CD14-positive monocyte (primary cell): ENCODE data around the gene KRTAP3-1. TPM values are rescaled to one million over a fixed set of nuclear protein-coding genes. Genes with fewer than 3 reads are reported as not detected.

Experiments
- DNase-seq, 3 donors: peaks; one replicate each; pipeline ENCODE4 v3.0.0-alpha.2; 2011 to 2022
- H2AFZ ChIP-seq: 2 replicates; pipeline ENCODE4 v1.6.0; 2012; ENCODE audit warnings: mild to moderate bottlenecking, low read depth, low read length, inconsistent platforms; ENCODE audit not compliant: insufficient read depth, poor library complexity, severe bottlenecking
- H3K27ac ChIP-seq, 2 donors: 1 replicate in 1 of 2; 2 replicates in 1 of 2; pipeline ENCODE4 v1.5.1; 2012 to 2013; ENCODE audit warnings: low read length in 2 of 2, control low read depth in 1 of 2, inconsistent platforms in 1 of 2, low read depth in 1 of 2, mild to moderate bottlenecking in 1 of 2
- H3K27me3 ChIP-seq, 2 donors: one replicate each; pipeline versions ENCODE4 v1.6.0 to v1.6.1; 2011 to 2013; ENCODE audit warnings: low read length in 2 of 2; ENCODE audit not compliant: control insufficient read depth in 2 of 2, insufficient read depth in 2 of 2
- H3K36me3 ChIP-seq, 2 donors: replicated peaks in 1 of 2; 1 replicate in 1 of 2; 2 replicates in 1 of 2; pipeline versions ENCODE4 v1.5.1 to v1.6.1; 2012 to 2013; ENCODE audit warnings: low read length in 2 of 2, control low read depth in 1 of 2, inconsistent platforms in 1 of 2, mild to moderate bottlenecking in 1 of 2; ENCODE audit not compliant: insufficient read depth in 2 of 2, control insufficient read depth in 1 of 2
- H3K4me1 ChIP-seq, 2 donors: 1 replicate in 1 of 2; 2 replicates in 1 of 2; pipeline versions ENCODE4 v1.5.1 to v1.6.1; 2012 to 2013; ENCODE audit warnings: low read length in 2 of 2, control low read depth in 1 of 2, inconsistent platforms in 1 of 2, mild to moderate bottlenecking in 1 of 2, moderate library complexity in 1 of 2; ENCODE audit not compliant: insufficient read depth in 2 of 2, control insufficient read depth in 1 of 2
- H3K4me2 ChIP-seq: replicated peaks from 2 replicates; pipeline ENCODE3; 2012; ENCODE audit warnings: low read length, moderate library complexity, mild to moderate bottlenecking; ENCODE audit not compliant: poor library complexity, severe bottlenecking; ENCODE audit errors: extremely low read depth
- H3K4me3 ChIP-seq, 3 experiments: fragments of 200-600 bp in 1 of 3; sonication (generic) in 1 of 3; replicated peaks in 1 of 3; 1 replicate in 2 of 3; 2 replicates in 1 of 3; pipeline ENCODE4 v1.5.1; 2011 to 2013; ENCODE audit warnings: low read length in 3 of 3, mild to moderate bottlenecking in 3 of 3, control low read depth in 2 of 3, low read depth in 2 of 3, inconsistent platforms in 1 of 3, moderate library complexity in 1 of 3
- H3K79me2 ChIP-seq: 2 replicates; pipeline ENCODE4 v1.6.0; 2012; ENCODE audit warnings: mild to moderate bottlenecking, control low read depth, inconsistent platforms, low read length, moderate library complexity; ENCODE audit not compliant: insufficient read depth
- H3K9ac ChIP-seq: 2 replicates; pipeline ENCODE4 v1.6.0; 2017; ENCODE audit warnings: low read length, mild to moderate bottlenecking; ENCODE audit not compliant: insufficient read depth, poor library complexity, severe bottlenecking
- H3K9me3 ChIP-seq, 2 donors: replicated peaks in 1 of 2; 1 replicate in 1 of 2; 2 replicates in 1 of 2; pipeline versions ENCODE4 v1.5.1 to v1.6.1; 2012 to 2013; ENCODE audit warnings: low read length in 2 of 2, control low read depth in 1 of 2; ENCODE audit not compliant: control insufficient read depth in 1 of 2, insufficient read depth in 1 of 2
- H4K20me1 ChIP-seq: 2 replicates; pipeline ENCODE4 v1.6.0; 2012; ENCODE audit warnings: mild to moderate bottlenecking, low read length, control low read depth, moderate library complexity; ENCODE audit not compliant: insufficient read depth
- H3K27ac Mint-ChIP-seq, 7 donors: one replicate each; pipeline ENCODE4 v1.8.0; 2020; ENCODE audit warnings: mild to moderate bottlenecking in 7 of 7, mixed read lengths in 7 of 7, moderate library complexity in 6 of 7, inconsistent platforms in 2 of 7
- H3K27me3 Mint-ChIP-seq, 3 donors: one replicate each; pipeline ENCODE4 v1.8.0; 2021 to 2022; ENCODE audit warnings: low read depth in 3 of 3, mild to moderate bottlenecking in 3 of 3, mixed read lengths in 3 of 3, moderate library complexity in 3 of 3, inconsistent platforms in 1 of 3
- H3K36me3 Mint-ChIP-seq, 2 donors: one replicate each; pipeline ENCODE4 v1.8.0; 2020; ENCODE audit warnings: mixed read lengths in 2 of 2, inconsistent platforms in 1 of 2, mild to moderate bottlenecking in 1 of 2
- H3K4me1 Mint-ChIP-seq: one replicate; pipeline ENCODE4 v1.8.0; 2020; ENCODE audit warnings: mild to moderate bottlenecking, mixed read lengths
- H3K4me3 Mint-ChIP-seq, 2 donors: one replicate each; pipeline ENCODE4 v1.8.0; 2020; ENCODE audit warnings: mild to moderate bottlenecking in 2 of 2, mixed read lengths in 2 of 2, moderate library complexity in 1 of 2
- H3K9me3 Mint-ChIP-seq, 7 donors: one replicate each; pipeline ENCODE4 v1.8.0; 2020 to 2022; ENCODE audit warnings: mixed read lengths in 7 of 7, mild to moderate bottlenecking in 6 of 7, moderate library complexity in 6 of 7, inconsistent platforms in 2 of 7
- WGBS: methylation state at CpG from one replicate; pipeline ENCODE4 v1.1.5; 2013; ENCODE audit warnings: missing lambda C conversion rate; ENCODE audit not compliant: insufficient coverage; 5-methylcytosine and 5-hydroxymethylcytosine counted together
- intact Hi-C, 2 donors: fragments of 100-400 bp; cut with micrococcal nuclease; formaldehyde crosslinking; loops; one replicate each; pipeline versions ENCODE4 v1.15.0 to v1.15.1; 2023
- polyA plus RNA-seq, 3 donors: library from polyadenylated mRNA; depleted of rRNA in 1 of 3; unstranded in 2 of 3; stranded (reverse) in 1 of 3; fragments of 300-500 nt in 2 of 3; fragments of >200 nt in 1 of 3; fragmentation: Illumina TruSeq in 2 of 3; gene quantifications; 1 replicate in 2 of 3; 2 replicates in 1 of 3; pipeline ENCODE4 v1.2.3, GENCODE V29; 2012 to 2021
- TF ChIP-seq, protein P1 (sequence below): fragments of 200-600 bp; IDR thresholded peaks from one replicate; pipeline ENCODE4 v1.8.0; 2022; ENCODE audit warnings: antibody characterized with exemption, mild to moderate bottlenecking

The KRTAP3-1 gene
- polyA plus RNA-seq, 3 donors: not detected

DNA sequence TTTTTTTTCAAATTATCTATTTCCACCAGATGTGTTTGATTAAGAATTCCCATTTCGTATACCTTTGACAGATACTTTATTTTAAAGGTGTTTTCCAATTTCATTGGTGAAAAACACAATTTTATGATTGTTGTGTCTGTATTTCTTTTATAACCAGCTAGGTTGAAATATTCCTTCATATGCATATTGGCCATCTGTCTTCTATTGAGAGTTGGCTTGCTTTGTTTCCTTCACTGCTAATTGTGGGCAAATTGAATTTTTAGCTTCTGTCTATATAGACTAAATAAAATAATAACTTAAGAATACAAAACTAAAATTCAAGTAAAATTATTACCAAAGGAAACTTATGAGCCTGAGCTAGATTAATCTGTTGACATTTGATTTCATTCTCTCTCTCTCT is 13.8 kb downstream of the KRTAP3-1 start:
- no peak overlapping the region for H3K27ac ChIP-seq
- H3K9me3 ChIP-seq: no peaks in the 10 kb centered on the region
- Mint-ChIP-seq H3K4me1 (no peaks in the 10 kb centered on the region), H3K4me3 (no peak overlapping the region), H3K36me3 (no peaks in the 10 kb centered on the region), H3K27me3 (peaks cover 13 to 18% (median 15%) of the 10 kb centered on the region in 3 donors), H3K27ac (no peak overlapping the region), H3K9me3 (peaks cover 0 to 2% (median 0%) of the 10 kb centered on the region in 7 donors)
- H3K36me3 ChIP-seq: no peaks in the 10 kb centered on the region
- H3K27me3 ChIP-seq: peaks cover 3% of the 10 kb centered on the region in 2 donors
- TF ChIP-seq, protein P1, sequence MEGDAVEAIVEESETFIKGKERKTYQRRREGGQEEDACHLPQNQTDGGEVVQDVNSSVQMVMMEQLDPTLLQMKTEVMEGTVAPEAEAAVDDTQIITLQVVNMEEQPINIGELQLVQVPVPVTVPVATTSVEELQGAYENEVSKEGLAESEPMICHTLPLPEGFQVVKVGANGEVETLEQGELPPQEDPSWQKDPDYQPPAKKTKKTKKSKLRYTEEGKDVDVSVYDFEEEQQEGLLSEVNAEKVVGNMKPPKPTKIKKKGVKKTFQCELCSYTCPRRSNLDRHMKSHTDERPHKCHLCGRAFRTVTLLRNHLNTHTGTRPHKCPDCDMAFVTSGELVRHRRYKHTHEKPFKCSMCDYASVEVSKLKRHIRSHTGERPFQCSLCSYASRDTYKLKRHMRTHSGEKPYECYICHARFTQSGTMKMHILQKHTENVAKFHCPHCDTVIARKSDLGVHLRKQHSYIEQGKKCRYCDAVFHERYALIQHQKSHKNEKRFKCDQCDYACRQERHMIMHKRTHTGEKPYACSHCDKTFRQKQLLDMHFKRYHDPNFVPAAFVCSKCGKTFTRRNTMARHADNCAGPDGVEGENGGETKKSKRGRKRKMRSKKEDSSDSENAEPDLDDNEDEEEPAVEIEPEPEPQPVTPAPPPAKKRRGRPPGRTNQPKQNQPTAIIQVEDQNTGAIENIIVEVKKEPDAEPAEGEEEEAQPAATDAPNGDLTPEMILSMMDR: no peak
- H3K4me3 ChIP-seq: no peak overlapping the region
- no peak for DNase-seq
- no peak overlapping the region for H3K4me2 ChIP-seq
- H4K20me1 ChIP-seq: no peaks in the 10 kb centered on the region
- H2AFZ ChIP-seq: no peak overlapping the region
- H3K79me2 ChIP-seq: no peaks in the 10 kb centered on the region
- no CpG with 5 or more reads among the region's 1 CpG for WGBS
- H3K4me1 ChIP-seq: no peaks in the 10 kb centered on the region
- H3K9ac ChIP-seq: no peak overlapping the region
- intact Hi-C loops: no loop called here

DNA sequence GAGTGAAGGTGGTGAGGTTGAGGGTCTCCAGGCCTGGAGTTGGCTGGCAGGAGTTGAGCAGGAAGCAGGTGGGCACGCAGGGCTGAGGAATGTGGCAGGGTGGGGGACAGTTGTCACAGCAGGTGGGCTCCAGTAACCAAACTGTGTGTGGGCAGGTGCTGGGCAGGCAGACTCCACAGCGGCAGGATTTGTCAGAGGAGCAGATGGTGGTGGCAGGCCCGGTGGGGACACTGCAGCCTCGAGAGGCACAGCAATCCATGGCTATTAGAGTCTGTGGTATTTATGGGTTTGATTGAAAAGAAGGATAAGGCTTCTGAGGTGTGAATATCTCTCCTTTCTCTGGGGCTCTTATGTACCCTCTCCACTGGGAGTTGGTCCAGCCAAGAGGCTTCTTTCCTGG is 15.1 kb downstream of the KRTAP3-1 start, which contains the start of gene KRTAP3-3:
TSS of gene KRTAP3-3 (minus strand) at position 326 of the 400 bp plus-strand sequence. CDS start at position 259, 67 bp downstream.
- H3K36me3 ChIP-seq: no peaks in the 10 kb centered on the region
- H3K79me2 ChIP-seq: no peaks in the 10 kb centered on the region
- no peaks in the 10 kb centered on the region for H3K4me1 ChIP-seq
- no peaks in the 10 kb centered on the region for H4K20me1 ChIP-seq
- Mint-ChIP-seq H3K36me3 (no peaks in the 10 kb centered on the region), H3K27me3 (peaks cover 7 to 19% (median 13%) of the 10 kb centered on the region in 3 donors), H3K4me3 (no peak within 1 kb of the TSS), H3K4me1 (no peaks in the 10 kb centered on the region), H3K27ac (peak within 1 kb of the TSS in 1 of 7 donors; percentile 17), H3K9me3 (no peaks in the 10 kb centered on the region)
- TF ChIP-seq, protein P1: no peak
- H3K27ac ChIP-seq: no peak within 1 kb of the TSS
- DNase-seq: no peak
- no peak within 1 kb of the TSS for H3K4me2 ChIP-seq
- 61% methylated on average over 4 of the region's 4 CpGs for WGBS
- no peaks in the 10 kb centered on the region for H3K9me3 ChIP-seq
- intact Hi-C loops: no loop called here
- no peak within 1 kb of the TSS for H3K9ac ChIP-seq
- H3K27me3 ChIP-seq: peaks cover 3% of the 10 kb centered on the region in 2 donors
- H3K4me3 ChIP-seq: no peak within 1 kb of the TSS
- H2AFZ ChIP-seq: no peak within 1 kb of the TSS
